Measurements from ENCODE around the gene KLHDC7B.

- TF ChIP-seq EZH2 (IDR thresholded peaks at IDR 0.05) (no peak), POLR2AphosphoS5 (IDR thresholded peaks at IDR 0.05; ENCODE audit: borderline replicate concordance, low read depth, low read length) (no peak), FOXP2 (optimal IDR thresholded peaks at IDR 0.05; ENCODE audit: control extremely low read depth, extremely low read length, insufficient read depth) (no peak)
Measured at GRCh38 chr22:50508897-50509296, 36.8 kb upstream of the KLHDC7B start.
